ENCODE results near the gene CNKSR1. TPM values are rescaled to one million over a fixed set of nuclear protein-coding genes. Genes with fewer than 3 reads are reported as not detected.

The CNKSR1 gene
- total and polyA plus RNA-seq, 2 of the 4 experiments (the other 2 are of a cell fraction) = 0.43 TPM; not detected in 1

DNA sequence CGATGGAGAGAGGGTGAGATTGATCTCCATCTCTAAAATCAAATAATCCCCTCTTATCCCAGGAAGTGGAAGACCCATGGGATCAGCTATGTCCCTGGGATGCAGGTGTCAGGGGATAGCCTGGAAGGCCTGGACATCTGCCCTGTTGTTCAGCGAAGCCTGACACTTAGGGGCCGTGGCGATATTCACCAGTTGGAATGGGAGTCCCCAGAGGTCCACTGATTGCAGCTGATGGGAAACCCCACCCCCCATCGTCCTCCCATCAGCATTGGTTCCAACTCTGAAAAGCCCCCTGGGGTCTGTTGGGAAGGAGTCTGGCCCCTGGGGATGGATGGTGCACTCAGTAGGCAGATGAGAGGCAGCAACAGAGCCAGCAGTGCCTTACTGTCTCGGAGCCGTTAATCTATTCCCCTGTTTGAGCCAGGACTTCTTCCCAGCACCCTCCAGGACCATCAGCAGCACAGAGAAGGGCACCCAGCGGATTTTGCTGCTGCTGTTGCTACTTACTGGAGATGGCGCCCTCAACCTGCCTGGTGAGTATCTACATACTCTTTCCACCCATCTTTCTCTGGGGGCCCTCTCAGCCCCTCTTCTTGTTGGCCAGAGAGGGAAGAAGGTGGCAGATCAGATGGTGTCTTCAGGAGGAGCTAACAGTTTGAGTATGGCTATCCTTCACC is 26.5 kb downstream of the CNKSR1 start:
- no peaks in the 10 kb centered on the region for H4K20me1 ChIP-seq (ENCODE audit: insufficient read depth, low read length)
- no peaks in the 10 kb centered on the region for H3K9me1 ChIP-seq (ENCODE audit: insufficient read depth, low read length)
- DNase-seq (no peak), ATAC-seq (ENCODE audit: low read depth) (no peak)
- no peak overlapping the region for H2AK9ac ChIP-seq (replicated peaks; ENCODE audit: low read depth, low read length, poor library complexity)
- no peak overlapping the region for H2BK120ac ChIP-seq (ENCODE audit: low read depth, low read length)
- intact Hi-C loops (cut with micrococcal nuclease) = no loop called here
- no peak overlapping the region for H3K18ac ChIP-seq (ENCODE audit: low read depth, low read length)
- no peak overlapping the region for H3K9ac ChIP-seq (ENCODE audit: low read depth, low read length)
- no peaks in the 10 kb centered on the region for H3K4me1 ChIP-seq (ENCODE audit: control insufficient read depth, insufficient read depth, low read length)
- 40% methylated on average over 2 of the region's 9 CpGs; no CpG with 5 or more reads in 1 of the 2 experiments for WGBS, 2 experiments (ENCODE audit: extremely low coverage in 2 of 2, insufficient read length in 1 of 2)
- H3K4ac ChIP-seq (ENCODE audit: low read depth, low read length) = no peak overlapping the region
- H2BK5ac ChIP-seq (ENCODE audit: low read depth, low read length, poor library complexity, severe bottlenecking) = no peak overlapping the region
- dilution Hi-C loops (cut with HindIII; ENCODE audit: low sequenced_read_pairs, unreplicated experiment) = no loop called here
- peaks cover 39% of the 10 kb centered on the region for H3K27me3 ChIP-seq (ENCODE audit: control insufficient read depth, insufficient read depth, low read length)
- H3K9me3 ChIP-seq (ENCODE audit: control insufficient read depth, insufficient read depth, low read length) = no peaks in the 10 kb centered on the region
- no peaks in the 10 kb centered on the region for H3K36me3 ChIP-seq (ENCODE audit: control insufficient read depth, insufficient read depth, low read length)
- no peak overlapping the region for H3K14ac ChIP-seq (replicated peaks; ENCODE audit: low read depth, low read length)
- H4K5ac ChIP-seq (ENCODE audit: low read depth, low read length) = no peak overlapping the region
- H3K27ac ChIP-seq (ENCODE audit: insufficient read depth, low read length) = no peak overlapping the region
- no peak overlapping the region for H2BK20ac ChIP-seq (ENCODE audit: low read depth, low read length)
- TF ChIP-seq RCOR1 (IDR thresholded peaks at IDR 0.05; ENCODE audit: insufficient replicate concordance, low read length) (no peak), POLR2A (IDR thresholded peaks at IDR 0.05; ENCODE audit: low read depth, low read length) (no peak), MXI1 (IDR thresholded peaks at IDR 0.05; ENCODE audit: borderline replicate concordance, low read depth, low read length) (no peak), RFX5 (IDR thresholded peaks at IDR 0.05; ENCODE audit: low read depth, low read length) (no peak), NFE2L2 (IDR thresholded peaks at IDR 0.05; ENCODE audit: low read depth, low read length) (no peak), BHLHE40 (IDR thresholded peaks at IDR 0.05; ENCODE audit: low read depth, low read length) (no peak)
- no peak overlapping the region for H2AK5ac ChIP-seq (ENCODE audit: low read depth, low read length)
- no peak overlapping the region for H3K4me3 ChIP-seq (ENCODE audit: insufficient read depth, low read depth, low read length)
- H4K8ac ChIP-seq (ENCODE audit: low read depth in 2 of 2, low read length in 2 of 2) = no peak overlapping the region
- in situ Hi-C loops (cut with MboI; ENCODE audit: low sequenced_read_pairs) = no loop called here
- H2BK15ac ChIP-seq (ENCODE audit: low read depth, low read length) = no peak overlapping the region
- no peak overlapping the region; the same call in 1 of the 2 replicates for H3K23ac ChIP-seq (ENCODE audit: low read depth, low read length)
- BruUV-seq (replicated peaks) = no TSS peak
- CTCF ChIA-PET = no interaction called here
- no peak overlapping the region for H3K4me2 ChIP-seq (ENCODE audit: low read depth, low read length)
- no peak overlapping the region for H3K56ac ChIP-seq (ENCODE audit: extremely low read depth, insufficient read depth, low read length)
- POLR2A ChIA-PET (ENCODE audit: unreplicated experiment) = no interaction called here
- no peaks in the 10 kb centered on the region for H3K79me1 ChIP-seq (ENCODE audit: low read depth in 1 of 2, low read length in 2 of 2)
- H4K91ac ChIP-seq (ENCODE audit: insufficient read depth, low read depth, low read length) = no peak overlapping the region
- no peak overlapping the region for H2AFZ ChIP-seq (replicated peaks; ENCODE audit: low read length, poor library complexity)

Measured in IMR-90 (cell line).